K562 (cell line): Measurements from ENCODE around the gene CLIC1. TPM values are rescaled to one million over a fixed set of nuclear protein-coding genes. Genes with fewer than 3 reads are reported as not detected.
A peak's percentile ranks its signal among the peaks of the same experiment; 100 is the strongest.

Source experiments
- ATAC-seq: fragments of 200-7000 bp; cut with Tn5 transposase; 3 replicates; pipeline ENCODE4 v1.9.1; 2020; ENCODE audit warnings: moderate library complexity
- BruUV-seq: library from RNA; stranded (reverse); fragments of 400-500 nt; replicated peaks from 2 replicates; lab custom pipeline; 2021; lab: Mats Ljungman, UMichigan
- CTCF ChIA-PET: fragments of 300-600 bp; formaldehyde crosslinking; extraction: SDS; loops from one replicate; lab custom pipeline; 2021; ENCODE audit warnings: low intra/inter-chr PET ratio; lab: Yijun Ruan, JAX
- POLR2A ChIA-PET: fragments of 300-600, 350-650 bp; sonication (Branson Sonifier 250); formaldehyde crosslinking; extraction: SDS; loops from one replicate; lab custom pipeline; 2021; ENCODE audit warnings: antibody characterized with exemption, inconsistent platforms; lab: Yijun Ruan, JAX
- DNase-seq, 4 experiments: peaks; one replicate each; pipeline versions ENCODE4 v3.0.0 to v3.0.0-alpha.2; 2011 to 2018; ENCODE audit warnings: low spot score in 3 of 4, mixed read lengths in 3 of 4; ENCODE audit errors: extremely low read depth in 1 of 4
- FAIRE-seq: peaks from 2 replicates; lab custom pipeline; 2011; peaks lifted over from hg19 to GRCh38; lab: Jason Lieb, UNC
- H2AFZ ChIP-seq: 2 replicates; pipeline ENCODE4 v1.6.0; 2011; ENCODE audit warnings: low read depth, low read length, control low read depth, inconsistent platforms
- H3K27ac ChIP-seq: fragments of 200-600 bp; 3 replicates; pipeline ENCODE4 v1.8.0; 2011; ENCODE audit warnings: low read depth, mild to moderate bottlenecking, control low read depth, inconsistent platforms, low read length, moderate library complexity, mixed read lengths; ENCODE audit errors: extremely low read depth
- H3K27me3 ChIP-seq, 2 experiments: fragments of 300-600 bp in 1 of 2; 2 replicates in 1 of 2; 3 replicates in 1 of 2; pipeline versions ENCODE4 v1.6.0 to v1.8.0; 2011; ENCODE audit warnings: inconsistent platforms in 2 of 2, low read length in 2 of 2, mild to moderate bottlenecking in 1 of 2, mixed read lengths in 1 of 2, moderate library complexity in 1 of 2; ENCODE audit not compliant: control insufficient read depth in 2 of 2, insufficient read depth in 2 of 2
- H3K36me3 ChIP-seq: fragments of 300-600 bp; 3 replicates; pipeline ENCODE4 v1.8.0; 2011; ENCODE audit warnings: mild to moderate bottlenecking, low read length, inconsistent platforms; ENCODE audit not compliant: control insufficient read depth, insufficient read depth
- H3K4me1 ChIP-seq, 2 experiments: fragments of 200-600 bp in 1 of 2; replicated peaks in 1 of 2; 2 replicates in 1 of 2; 3 replicates in 1 of 2; pipeline versions ENCODE4 v1.5.1 to v1.8.0; 2011; ENCODE audit warnings: inconsistent platforms in 2 of 2, low read length in 2 of 2, mild to moderate bottlenecking in 1 of 2, mixed read lengths in 1 of 2, moderate library complexity in 1 of 2; ENCODE audit not compliant: control insufficient read depth in 2 of 2, insufficient read depth in 2 of 2
- H3K4me2 ChIP-seq: 2 replicates; pipeline ENCODE4 v1.6.1; 2011; ENCODE audit warnings: low read length, control low read depth, inconsistent platforms, mixed read lengths; ENCODE audit not compliant: insufficient read depth
- H3K4me3 ChIP-seq: fragments of 200-600 bp; sonication (generic), shearing (Covaris generic); 2 replicates; pipeline ENCODE4 v1.5.1; 2016; ENCODE audit warnings: control low read depth, inconsistent platforms
- H3K79me2 ChIP-seq: fragments of 200-600 bp; 3 replicates; pipeline ENCODE4 v1.8.0; 2011; ENCODE audit warnings: low read length, inconsistent platforms; ENCODE audit not compliant: control insufficient read depth, insufficient read depth
- H3K9ac ChIP-seq, 2 experiments: 2 replicates each; pipeline versions ENCODE4 v1.6.0 to v1.6.1; 2011; ENCODE audit warnings: low read depth in 2 of 2, low read length in 2 of 2, control low read depth in 1 of 2, inconsistent platforms in 1 of 2, mild to moderate bottlenecking in 1 of 2, mixed read lengths in 1 of 2; ENCODE audit not compliant: insufficient read depth in 1 of 2
- H3K9me1 ChIP-seq: one replicate; pipeline ENCODE4 v1.6.0; 2011; ENCODE audit warnings: inconsistent platforms, mild to moderate bottlenecking, low read length, moderate library complexity; ENCODE audit not compliant: control insufficient read depth, insufficient read depth
- H3K9me3 ChIP-seq: replicated peaks from 2 replicates; pipeline ENCODE4 v1.5.1; 2011; ENCODE audit warnings: low read depth, low read length, inconsistent platforms; ENCODE audit not compliant: control insufficient read depth, insufficient read depth
- H4K20me1 ChIP-seq: replicated peaks from 2 replicates; pipeline ENCODE4 v1.6.1; 2011; ENCODE audit warnings: low read length, inconsistent platforms, mixed read lengths; ENCODE audit not compliant: control insufficient read depth, insufficient read depth
- KLF1 ChIP-seq: fragments of 450-650 bp; IDR thresholded peaks from 2 replicates; pipeline ENCODE4 v1.6.1; 2016; ENCODE audit warnings: missing genetic modification characterization, missing compliant biosample characterization
- PRDM10 ChIP-seq: fragments of 450-650 bp; IDR thresholded peaks from 2 replicates; pipeline ENCODE4 v1.6.1; 2018; ENCODE audit not compliant: partially characterized antibody
- SP1 ChIP-seq: sonication (generic); formaldehyde crosslinking; IDR thresholded peaks from 2 replicates; pipeline ENCODE4 v1.8.1; 2022; ENCODE audit warnings: mild to moderate bottlenecking, missing genetic modification reagents
- ZFX ChIP-seq: sonication (generic); formaldehyde crosslinking; IDR thresholded peaks from 2 replicates; pipeline ENCODE4 v1.8.0; 2022; ENCODE audit warnings: mild to moderate bottlenecking, missing genetic modification reagents, moderate library complexity
- WGBS: fragments of 100-300 bp; shearing (Covaris generic); methylation state at CpG from one replicate; pipeline ENCODE4 v1.1.6; 2016; ENCODE audit warnings: low coverage, mixed read lengths; ENCODE audit not compliant: insufficient coverage; ENCODE audit errors: missing lambda C conversion rate; 5-methylcytosine and 5-hydroxymethylcytosine counted together
- in situ Hi-C: fragments of 300-500 bp; cut with MboI; formaldehyde crosslinking; loops from 4 replicates; pipeline ENCODE4 v1.15.0; 2018; ENCODE audit warnings: inconsistent platforms, mixed read lengths
- intact Hi-C: fragments of 100-400 bp; cut with micrococcal nuclease; formaldehyde crosslinking; loops from 2 replicates; pipeline ENCODE4 v1.14.2; 2022
- polyA plus RNA-seq, 8 experiments: library from polyadenylated mRNA; depleted of rRNA in 4 of 8; stranded (reverse) in 5 of 8; unstranded in 3 of 8; fragments of >200 nt; fragmentation: Nextera tagmentation in 2 of 8; fragmentation: Illumina TruSeq in 1 of 8; extraction: Ambion mirVana in 2 of 8; extraction: Trizol in 1 of 8; gene quantifications; 2 replicates each; pipeline versions ENCODE4 v1.2.1 to v1.2.3, GENCODE V29; 2011 to 2014; ENCODE audit warnings: inconsistent platforms in 1 of 8, missing spikeins in 1 of 8
- total RNA-seq, 7 experiments: library from RNA; depleted of rRNA in 6 of 7; stranded (reverse); fragments of >200 nt in 6 of 7; fragmentation: Illumina TruSeq in 2 of 7; extraction: Trizol in 2 of 7; gene quantifications; 2 replicates each; pipeline versions ENCODE4 v1.2.1 to v1.2.3, GENCODE V29; 2011 to 2021; ENCODE audit warnings: low replicate concordance in 1 of 7

The CLIC1 gene
- total and polyA plus RNA-seq, 9 of the 15 experiments (the other 6 are each of a cell fraction or from before 2014, with no cell fraction given) = 1,267 to 2,419 (median 1,808) TPM

DNA sequence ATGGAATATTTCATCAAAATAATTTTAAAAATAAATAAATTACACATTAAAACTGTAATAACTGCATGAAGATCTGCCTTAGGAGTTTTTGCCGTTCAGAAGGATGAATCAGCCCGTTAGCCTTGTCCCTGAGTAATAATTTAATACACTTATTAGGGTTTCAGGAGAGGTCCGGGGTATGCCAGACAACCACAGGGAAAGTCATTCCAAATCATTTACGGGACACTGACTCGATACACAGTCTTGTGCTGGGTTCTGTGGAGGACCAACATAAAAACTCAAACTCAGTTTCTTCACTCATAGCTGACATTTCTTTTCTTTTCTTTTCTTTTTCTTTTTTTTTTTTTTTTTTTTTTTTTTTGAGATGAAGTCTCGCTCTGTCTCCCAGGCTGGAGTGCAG lies 30.4 kb downstream of the CLIC1 start:
- Histone ChIP-seq H2AFZ (peak overlapping the region; percentile 52), H3K4me3 (no peak overlapping the region), H3K79me2 (peaks cover 26% of the 10 kb centered on the region), H3K9me3 (no peaks in the 10 kb centered on the region), H3K36me3 (peaks cover 11% of the 10 kb centered on the region), H3K4me2 (no peak overlapping the region), H3K27me3 (no peaks in the 10 kb centered on the region), H3K9ac (no peak overlapping the region), H3K27ac (no peak overlapping the region), H4K20me1 (no peaks in the 10 kb centered on the region; the same call in 1 of the 2 replicates), H3K9me1 (no peaks in the 10 kb centered on the region), H3K4me1 (peaks cover 33 to 35% of the 10 kb centered on the region in 2 experiments)
- intact Hi-C loops = no loop called here
- ATAC-seq (no peak), DNase-seq (no peak), FAIRE-seq (no peak)
- POLR2A ChIA-PET = interaction anchor here (0.6 to 12.4 kb wide), 5 partner anchors 10 to 101 kb away, joined by 3 to 223 read pairs (median 7); partner anchors contain the start of genes DDAH2, LSM2, LY6G6C and LY6G6D
- no peak for TF ChIP-seq PRDM10
- 0 out of 2 replicates have a peak, but pooled peaks have one; percentile 10 for TF ChIP-seq ZFX (CRISPR knock-in tag)
- TF ChIP-seq KLF1 (tag) = no peak
- TF ChIP-seq SP1 (CRISPR knock-in tag) = 0 out of 2 replicates have a peak, but pooled peaks have one; percentile 10
- no TSS peak for BruUV-seq
- 76% methylated on average over 6 of the region's 6 CpGs for WGBS
- CTCF ChIA-PET = no interaction called here
- in situ Hi-C loops = no loop called here
